Dedifferentiated amniotic fluid mesenchymal stem cell (primary cell): ENCODE data around the gene PCGF6.
"Not testable (repeated sequence)": the region's sequence is repeated elsewhere in the genome, so short reads cannot be mapped to it uniquely, and the experiment has no call there.

Experiments used
- DNase-seq: peaks from one replicate; pipeline ENCODE4 v3.0.0-alpha.2; 2016; ENCODE audit errors: extremely low spot score

PCGF6 gene

GRCh38 chr10:103350517-103351260, at the start of gene PCGF6:
Gene PCGF6 (minus strand): TSS chr10:103351140. CDS start chr10:103351066, 74 bp downstream.
- DNase-seq: peak; percentile 63

- DNase-seq: no peak
Observed at GRCh38 chr10:103397191-103397825, 46.4 kb upstream of the PCGF6 start.

- no peak for DNase-seq
Observed at GRCh38 chr10:103396789-103397087, 45.8 kb upstream of the PCGF6 start.

GRCh38 chr10:103396067-103396788, 45.3 kb upstream of the PCGF6 start, which contains the start of the genes ATP5MK and PDCD11:
Gene ATP5MK (minus strand): TSS chr10:103396475. CDS start chr10:103392457, 4,018 bp downstream.
Gene PDCD11 (plus strand): TSS chr10:103396626. CDS start chr10:103398427, 1,801 bp downstream.
- peak; percentile 99 for DNase-seq

GRCh38 chr10:103395754-103396066, 44.8 kb upstream of the PCGF6 start:
- DNase-seq: no peak

- DNase-seq: no peak
Observed at GRCh38 chr10:103394180-103394579, 43.2 kb upstream of the PCGF6 start.

- no peak for DNase-seq
Observed at GRCh38 chr10:103382769-103383168, 31.8 kb upstream of the PCGF6 start.

- no peak for DNase-seq
Observed at GRCh38 chr10:103374263-103374662, 23.3 kb upstream of the PCGF6 start.

- DNase-seq: no peak
Observed at GRCh38 chr10:103373544-103373943, 22.6 kb upstream of the PCGF6 start.

- DNase-seq: peak; percentile 97
Observed at GRCh38 chr10:103367782-103368518, 17.0 kb upstream of the PCGF6 start, which contains the start of gene TAF5. Gene TAF5 (plus strand): TSS chr10:103367976. CDS start chr10:103367990, 14 bp downstream.

- no peak for DNase-seq
Observed at GRCh38 chr10:103367379-103367781, 16.4 kb upstream of the PCGF6 start.

GRCh38 chr10:103360791-103361190, 9.9 kb upstream of the PCGF6 start:
- DNase-seq: not testable (repeated sequence)

- DNase-seq: not testable (repeated sequence)
Observed at GRCh38 chr10:103359493-103359892, 8.6 kb upstream of the PCGF6 start.

- DNase-seq: no peak
Observed at GRCh38 chr10:103355906-103356599, 5.1 kb upstream of the PCGF6 start.

- not testable (repeated sequence) for DNase-seq
Observed at GRCh38 chr10:103354567-103354966, 3.6 kb upstream of the PCGF6 start.

- DNase-seq: no peak
Observed at GRCh38 chr10:103353281-103353680, 2.3 kb upstream of the PCGF6 start.

- no peak for DNase-seq
Observed at GRCh38 chr10:103350175-103350516, 794 bp downstream of the PCGF6 start.

- no peak for DNase-seq
Observed at GRCh38 chr10:103336370-103336769, 14.6 kb downstream of the PCGF6 start.

- DNase-seq: no peak
Observed at GRCh38 chr10:103334567-103334966, 16.4 kb downstream of the PCGF6 start.

- no peak for DNase-seq
Observed at GRCh38 chr10:103333934-103334520, 16.9 kb downstream of the PCGF6 start.

GRCh38 chr10:103327906-103328305, 23.0 kb downstream of the PCGF6 start:
- no peak for DNase-seq
